AG10803 (cell line): Measurements from ENCODE around the gene TIMM17A.
A peak's percentile ranks its signal among the peaks of the same experiment; 100 is the strongest.
"Not testable (repeated sequence)": the region's sequence is repeated elsewhere in the genome, so short reads cannot be mapped to it uniquely, and the experiment has no call there.

Experiments used
- DNase-seq: peaks from one replicate; pipeline ENCODE4 v3.0.0; 2010; ENCODE audit warnings: low read depth
- H3K4me3 ChIP-seq: 2 replicates; pipeline ENCODE4 v1.5.1; 2011; ENCODE audit warnings: mild to moderate bottlenecking, low read length, control low read depth
- CTCF ChIP-seq: conservative IDR thresholded peaks from 2 replicates; pipeline ENCODE4 v1.5.1; 2011; ENCODE audit warnings: mild to moderate bottlenecking, low read length, control low read depth, inconsistent platforms

TIMM17A gene

GRCh38 chr1:201947697-201948008 lies 7.7 kb upstream of the TIMM17A start:
- no peak overlapping the region; the same call in 1 of the 2 replicates for H3K4me3 ChIP-seq
- no peak for DNase-seq
- TF ChIP-seq CTCF, result no peak

GRCh38 chr1:201949491-201949890 lies 5.8 kb upstream of the TIMM17A start:
- no peak for TF ChIP-seq CTCF
- DNase-seq, result peak; percentile 48
- H3K4me3 ChIP-seq, result no peak overlapping the region

- H3K4me3 ChIP-seq, result peak overlapping the region; percentile 98
- no peak for DNase-seq
- no peak for TF ChIP-seq CTCF
Observed at GRCh38 chr1:201954263-201955008, 867 bp upstream of the TIMM17A start.

- TF ChIP-seq CTCF, result no peak
- H3K4me3 ChIP-seq, result peak overlapping the region; percentile 98
- no peak for DNase-seq
Observed at GRCh38 chr1:201955729-201956143, 433 bp downstream of the TIMM17A start.

- no peak for DNase-seq
- H3K4me3 ChIP-seq, result no peak overlapping the region
- no peak for TF ChIP-seq CTCF
Observed at GRCh38 chr1:201958348-201958747, 3.0 kb downstream of the TIMM17A start.

GRCh38 chr1:201962382-201962781 lies 7.1 kb downstream of the TIMM17A start:
- DNase-seq, H3K4me3 ChIP-seq: not testable (repeated sequence)

GRCh38 chr1:201964261-201964660 lies 9.0 kb downstream of the TIMM17A start:
- peak; percentile 90 for DNase-seq
- TF ChIP-seq CTCF, result no peak
- H3K4me3 ChIP-seq, result no peak overlapping the region
